Ascending aorta (tissue), 2 donors: ENCODE data around the gene ABHD14A. TPM values are rescaled to one million over a fixed set of nuclear protein-coding genes. Genes with fewer than 3 reads are reported as not detected.

Experiments used
- DNase-seq, 2 donors: peaks; one replicate each; pipeline ENCODE4 v3.0.0-alpha.2; 2019; ENCODE audit warnings: low spot score in 2 of 2
- H3K27ac ChIP-seq, 2 donors: fragments of 200-600 bp; sonication (generic); one replicate each; pipeline ENCODE4 v1.5.1; 2016 to 2017; ENCODE audit warnings: mild to moderate bottlenecking in 1 of 2
- H3K27me3 ChIP-seq: fragments of 200-600 bp; sonication (generic); one replicate; pipeline ENCODE4 v1.5.1; 2017
- H3K36me3 ChIP-seq, 2 donors: fragments of 200-600 bp; sonication (generic); one replicate each; pipeline ENCODE4 v1.5.1; 2016
- H3K4me1 ChIP-seq, 2 donors: fragments of 200-600 bp; sonication (generic); one replicate each; pipeline ENCODE4 v1.5.1; 2016 to 2017; ENCODE audit warnings: mild to moderate bottlenecking in 1 of 2
- H3K4me3 ChIP-seq, 2 donors: fragments of 200-600 bp; sonication (generic); one replicate each; pipeline ENCODE4 v1.5.1; 2016 to 2017; ENCODE audit warnings: mild to moderate bottlenecking in 1 of 2
- H3K9me3 ChIP-seq, 2 donors: fragments of 200-600 bp; sonication (generic); one replicate each; pipeline ENCODE4 v1.5.1; 2016
- CTCF ChIP-seq, 3 experiments: fragments of 200-600 bp in 2 of 3; fragments of 450-650 bp in 1 of 3; sonication (generic) in 2 of 3; IDR thresholded peaks; one replicate each; pipeline ENCODE4 v1.5.1; 2016 to 2019; ENCODE audit warnings: antibody characterized with exemption in 3 of 3, mild to moderate bottlenecking in 1 of 3, moderate library complexity in 1 of 3
- intact Hi-C: fragments of 100-400 bp; cut with DNase I; formaldehyde crosslinking; loops from one replicate; pipeline ENCODE4 v1.15.1; 2023
- total RNA-seq: library from RNA; depleted of rRNA; stranded (reverse); fragments of >200 nt; gene quantifications from one replicate; pipeline ENCODE4 v1.1.0, GENCODE V29; 2016

ABHD14A gene
- total RNA-seq, 1 donor from 2014 or later: 37.4 TPM

- H3K27ac ChIP-seq: peak within 1 kb of the TSS; percentile 93 to 97
- no peak for TF ChIP-seq CTCF (IDR thresholded peaks at IDR 0.05)
- intact Hi-C loops: loop anchor here (1.0 kb wide), 1 partner anchor 12 kb away; the partner anchor contains the start of gene RPL29
- peaks cover 16 to 19% of the 10 kb centered on the region in 2 donors for H3K4me1 ChIP-seq
- no peaks in the 10 kb centered on the region for H3K27me3 ChIP-seq
- H3K36me3 ChIP-seq: no peaks in the 10 kb centered on the region
- peak within 1 kb of the TSS; percentile 77 to 93 for H3K4me3 ChIP-seq
- H3K9me3 ChIP-seq: no peaks in the 10 kb centered on the region
- DNase-seq: peak; percentile 44 to 95
These were observed 8.1 kb downstream of the ABHD14A start, which contains the start of gene ACY1 for GRCh38 chr3:51982838-51983577. ACY1 (plus strand) TSS chr3:51983535; CDS start chr3:51984065, 530 bp downstream.

GRCh38 chr3:51983578-51984268, 8.9 kb downstream of the ABHD14A start:
- no peak for TF ChIP-seq CTCF (IDR thresholded peaks at IDR 0.05)
- H3K4me1 ChIP-seq: peaks cover 16 to 19% of the 10 kb centered on the region in 2 donors
- H3K36me3 ChIP-seq: no peaks in the 10 kb centered on the region
- no peak for DNase-seq
- intact Hi-C loops: loop anchor here (1.0 kb wide), 1 partner anchor 12 kb away; the partner anchor contains the start of gene RPL29
- H3K4me3 ChIP-seq: peak overlapping the region; percentile 77 to 93
- no peaks in the 10 kb centered on the region for H3K27me3 ChIP-seq
- no peaks in the 10 kb centered on the region for H3K9me3 ChIP-seq
- H3K27ac ChIP-seq: peak overlapping the region; percentile 93 to 97

GRCh38 chr3:51984269-51984647, 9.4 kb downstream of the ABHD14A start:
- Histone ChIP-seq H3K4me3 (no peak overlapping the region), H3K27me3 (no peaks in the 10 kb centered on the region), H3K36me3 (no peaks in the 10 kb centered on the region), H3K4me1 (peaks cover 16 to 24% of the 10 kb centered on the region in 2 donors), H3K9me3 (no peaks in the 10 kb centered on the region), H3K27ac (peak overlapping the region; percentile 93 to 97)
- DNase-seq: no peak
- no peak for TF ChIP-seq CTCF (IDR thresholded peaks at IDR 0.05)
- intact Hi-C loops: no loop called here

GRCh38 chr3:51985063-51985462, 10.2 kb downstream of the ABHD14A start:
- DNase-seq: no peak
- intact Hi-C loops: no loop called here
- H3K9me3 ChIP-seq: no peaks in the 10 kb centered on the region
- TF ChIP-seq CTCF (IDR thresholded peaks at IDR 0.05): no peak
- no peak overlapping the region for H3K4me3 ChIP-seq
- peaks cover 19 to 31% of the 10 kb centered on the region in 2 donors for H3K4me1 ChIP-seq
- H3K27me3 ChIP-seq: no peaks in the 10 kb centered on the region
- H3K27ac ChIP-seq: no peak overlapping the region
- no peaks in the 10 kb centered on the region for H3K36me3 ChIP-seq

- H3K9me3 ChIP-seq: no peaks in the 10 kb centered on the region
- intact Hi-C loops: no loop called here
- TF ChIP-seq CTCF (IDR thresholded peaks at IDR 0.05): no peak
- H3K36me3 ChIP-seq: no peaks in the 10 kb centered on the region
- H3K27ac ChIP-seq: no peak overlapping the region
- DNase-seq: no peak
- peaks cover 19 to 33% of the 10 kb centered on the region in 2 donors for H3K4me1 ChIP-seq
- no peak overlapping the region for H3K4me3 ChIP-seq
- H3K27me3 ChIP-seq: no peaks in the 10 kb centered on the region
These were observed 11.4 kb downstream of the ABHD14A start for GRCh38 chr3:51986010-51986947.
